NK-92 (cell line): ENCODE results near the gene TSPAN9.

Source experiments
- DNase-seq: peaks from one replicate; lab custom pipeline; 2025; ENCODE audit not compliant: unreplicated experiment; lab: John Stamatoyannopoulos, UW

Gene TSPAN9

DNA sequence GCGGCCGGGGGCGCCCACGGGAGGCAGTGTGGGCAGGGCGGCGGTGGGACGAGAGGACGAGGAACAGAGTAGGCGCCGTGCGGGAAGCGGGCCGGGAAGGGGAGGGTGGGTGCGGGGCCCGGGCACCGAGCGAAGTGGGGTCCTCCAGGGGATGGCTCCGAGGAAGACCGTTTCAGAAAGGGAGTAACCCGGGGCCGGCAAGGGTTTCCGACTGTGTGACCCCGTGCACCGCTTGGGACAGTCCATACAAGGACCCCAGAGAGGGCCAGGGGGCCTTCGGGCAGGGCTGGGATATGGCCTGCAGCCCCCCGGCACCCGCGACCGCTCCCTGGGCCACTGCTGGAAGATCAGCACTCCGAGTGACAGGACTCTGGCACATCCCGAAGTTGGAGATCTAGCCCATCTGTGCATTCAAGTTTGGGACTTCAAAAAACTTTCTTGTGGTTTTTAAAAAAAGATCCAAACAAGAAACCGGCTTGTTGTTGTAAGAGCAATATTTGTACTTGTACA is 448 bp downstream of the TSPAN9 start:
- no peak for DNase-seq

DNA sequence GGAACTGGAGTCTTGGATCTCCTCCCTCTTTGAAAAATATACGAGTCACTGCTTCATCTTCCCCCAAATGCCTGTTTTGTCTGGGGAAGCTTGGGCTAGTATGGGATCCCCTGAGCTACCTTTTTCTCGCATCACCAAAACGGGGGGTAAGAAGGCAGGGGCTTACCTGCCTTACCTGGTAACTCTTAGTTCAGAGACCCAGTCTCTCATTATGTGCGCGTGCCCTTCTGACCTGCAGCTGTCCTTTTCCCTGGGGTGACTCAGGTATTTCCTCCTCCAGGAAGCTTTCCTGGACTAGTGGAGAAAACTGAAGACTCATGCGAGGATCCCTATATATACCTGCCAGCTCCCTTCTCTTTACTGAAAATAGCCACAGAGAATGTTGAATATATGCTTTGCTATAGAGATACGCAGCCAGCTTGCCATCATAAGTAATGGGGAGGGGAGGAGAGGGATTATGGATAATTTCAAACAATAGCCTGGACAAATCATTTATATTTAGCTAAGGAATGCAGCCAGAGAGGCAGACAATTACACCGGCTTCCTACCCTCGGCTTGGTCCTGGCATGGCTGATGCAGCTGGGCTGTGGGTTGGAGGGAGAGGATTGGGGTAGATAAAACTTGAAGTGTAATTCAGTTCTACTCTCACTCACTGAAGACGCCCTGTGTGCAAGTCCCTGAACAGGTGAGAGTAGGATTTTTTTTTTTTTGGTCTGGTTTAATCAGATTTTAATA is 1.1 kb downstream of the TSPAN9 start:
- no peak for DNase-seq

DNA sequence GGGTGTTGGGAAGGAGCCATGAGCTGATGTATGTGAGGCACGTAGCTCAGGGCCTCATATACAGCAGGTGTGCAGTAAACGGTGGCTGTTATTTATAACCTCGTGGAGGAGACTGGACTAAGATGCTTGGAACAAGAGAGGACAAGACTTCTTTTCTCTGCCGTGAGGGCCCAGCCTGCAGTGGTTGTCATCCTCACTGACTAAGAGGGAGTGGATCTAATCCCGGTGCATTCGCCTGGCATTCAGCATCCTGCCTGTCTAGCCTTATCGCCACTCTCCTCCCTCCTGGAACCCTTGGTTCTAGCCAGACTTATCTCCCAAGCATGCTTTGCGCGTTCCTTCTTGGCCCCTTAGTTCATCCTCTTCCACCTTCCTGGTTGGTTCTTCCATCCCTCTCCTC is 3.9 kb downstream of the TSPAN9 start:
- no peak for DNase-seq

DNA sequence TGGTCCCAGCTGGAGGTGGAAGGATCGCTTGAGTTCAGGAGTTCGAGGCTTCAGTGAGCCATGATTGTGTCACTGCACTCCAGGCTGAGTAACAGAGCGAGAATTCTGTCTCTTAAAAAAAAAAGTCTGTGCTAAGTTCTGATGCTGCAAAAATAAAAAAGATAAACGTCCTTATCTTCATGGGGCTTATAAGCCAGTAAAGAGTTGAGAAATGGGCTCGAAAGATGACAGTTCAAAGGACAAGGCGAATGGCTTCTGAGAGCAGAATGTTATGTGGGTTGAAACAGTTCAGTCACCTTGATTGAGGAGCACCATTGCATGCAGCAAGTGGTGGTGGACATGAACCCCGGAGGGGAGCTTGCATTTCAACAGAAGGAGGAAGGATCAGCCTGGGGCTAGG is 4.7 kb downstream of the TSPAN9 start:
- no peak for DNase-seq

DNA sequence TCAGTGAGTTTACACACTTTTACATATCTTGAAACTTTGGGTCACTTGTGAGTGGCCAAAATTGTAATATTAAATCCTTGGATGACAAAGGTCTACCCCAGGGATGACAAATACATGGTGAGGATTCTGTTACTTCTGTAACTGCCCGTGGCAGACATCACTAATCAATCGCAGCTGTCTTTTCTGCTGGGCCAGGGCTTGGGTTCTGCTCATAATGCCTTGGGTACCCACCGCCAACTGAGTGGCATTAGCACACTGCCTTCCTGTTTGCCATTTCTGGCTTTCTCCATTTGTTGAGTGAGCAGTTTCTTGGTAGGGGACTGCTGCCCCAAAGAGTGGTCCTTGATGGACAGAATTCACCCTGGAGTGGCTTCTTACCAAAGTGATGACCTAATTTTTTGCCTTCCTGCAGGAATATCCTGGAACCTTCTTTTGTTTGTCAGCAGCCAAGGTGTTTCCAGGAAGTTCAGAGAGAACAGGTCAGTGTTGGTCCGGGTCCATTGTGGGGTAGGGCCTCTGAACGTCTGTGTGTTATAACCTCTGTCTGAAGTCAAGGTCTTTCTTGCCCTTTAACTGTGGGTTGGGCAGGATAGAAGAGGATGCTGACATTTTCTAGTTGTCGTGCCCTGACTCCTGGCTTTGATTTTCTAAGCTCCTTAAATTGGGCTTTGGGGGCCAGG is 6.2 kb downstream of the TSPAN9 start:
- no peak for DNase-seq

DNA sequence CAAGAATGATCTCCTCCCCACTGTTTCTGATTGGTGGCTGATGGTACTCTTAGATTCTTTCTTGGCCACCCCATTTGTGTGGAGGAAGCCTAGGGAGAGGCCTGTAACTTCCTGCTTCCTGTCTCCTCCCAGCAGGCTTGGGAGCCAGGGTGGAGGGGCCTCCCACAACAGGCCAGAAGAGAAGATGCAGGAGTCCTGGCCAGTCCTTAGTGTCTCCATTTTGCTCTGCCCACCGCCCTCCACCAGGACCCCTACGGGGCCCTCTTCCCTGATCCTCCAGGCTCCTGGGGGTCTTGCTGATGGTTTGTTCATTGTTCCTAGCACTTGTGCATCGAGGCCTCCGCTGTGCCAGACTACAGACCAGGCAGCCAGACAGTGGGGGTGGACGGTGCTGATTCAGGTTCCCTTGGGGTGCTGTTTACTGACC is 6.8 kb downstream of the TSPAN9 start:
- DNase-seq: no peak

DNA sequence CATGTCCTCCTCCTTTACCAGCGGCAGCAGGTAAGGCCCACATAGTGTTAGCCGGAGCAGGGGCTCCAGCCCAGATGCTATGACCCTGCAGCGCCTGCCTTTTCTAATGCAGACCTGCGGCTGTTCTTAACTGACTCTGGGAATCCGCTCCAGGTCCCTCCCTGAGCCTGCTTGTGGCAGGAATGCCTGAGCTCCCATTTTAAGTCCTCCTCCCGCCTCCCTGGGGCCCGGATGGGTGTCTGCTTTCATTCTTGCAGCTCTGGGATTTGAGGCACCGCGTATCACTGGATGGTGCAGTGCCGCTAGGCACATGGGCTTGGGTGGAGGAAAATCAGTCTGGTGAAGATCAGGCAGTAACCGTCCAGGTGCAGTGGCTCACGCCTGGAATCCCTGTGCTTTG is 7.6 kb downstream of the TSPAN9 start:
- no peak for DNase-seq

DNA sequence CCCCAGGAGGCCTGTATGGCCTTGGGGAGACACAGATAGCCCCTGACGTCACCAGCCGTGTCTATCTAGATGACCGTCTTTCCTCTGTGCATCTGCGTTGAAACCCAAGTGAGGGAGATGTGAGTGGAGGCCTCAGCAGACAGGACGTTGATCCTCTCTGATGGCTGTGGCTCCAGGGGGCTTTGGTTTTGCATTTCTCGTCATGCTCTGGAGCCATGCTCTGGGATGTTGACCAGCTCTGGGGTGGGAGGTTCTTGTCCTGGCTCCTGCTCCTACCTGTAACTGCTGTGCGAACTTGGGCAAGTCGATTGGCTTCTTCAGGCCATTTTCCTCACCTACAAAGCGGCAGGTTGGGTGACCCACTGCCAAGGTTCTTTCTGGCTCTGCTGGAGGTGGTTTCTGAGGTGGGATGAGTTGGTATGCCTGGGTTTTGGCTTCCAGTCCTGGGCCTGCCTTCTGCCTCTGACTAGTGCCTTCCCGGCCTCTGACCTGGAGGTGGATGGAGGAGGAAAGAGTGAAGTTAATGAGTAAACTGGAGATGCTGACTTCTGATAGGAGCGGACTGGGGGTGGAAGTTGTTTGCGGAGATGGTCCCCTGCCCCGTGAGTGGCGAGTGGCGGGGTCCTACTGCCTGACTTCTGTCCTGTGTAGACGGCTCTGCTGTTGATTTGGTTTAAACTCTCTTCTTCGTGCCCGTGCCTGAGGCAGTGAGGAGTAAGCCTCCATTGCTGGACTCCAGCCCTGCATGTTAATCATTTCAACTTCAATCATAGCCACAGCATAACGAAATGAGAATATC is 8.4 kb downstream of the TSPAN9 start:
- no peak for DNase-seq

DNA sequence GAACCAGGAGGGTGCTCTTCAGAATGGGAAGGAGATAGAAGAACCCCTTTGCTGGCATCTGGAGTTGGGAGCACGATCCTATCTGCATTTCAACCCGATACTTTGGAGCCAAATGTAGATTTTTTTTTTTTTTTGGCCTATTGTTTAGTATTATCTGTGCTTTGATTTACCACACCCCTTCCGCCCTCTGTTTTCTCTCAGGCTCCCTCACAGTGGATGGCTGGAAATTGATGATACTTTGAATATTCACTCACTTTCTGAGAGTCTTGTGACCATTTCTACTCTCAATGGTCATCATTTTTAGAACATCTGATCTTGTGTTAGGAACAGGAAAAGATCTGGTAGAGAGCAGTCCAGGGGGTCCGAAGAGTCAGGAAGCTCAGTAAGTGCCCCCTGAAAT is 9.0 kb downstream of the TSPAN9 start:
- no peak for DNase-seq

DNA sequence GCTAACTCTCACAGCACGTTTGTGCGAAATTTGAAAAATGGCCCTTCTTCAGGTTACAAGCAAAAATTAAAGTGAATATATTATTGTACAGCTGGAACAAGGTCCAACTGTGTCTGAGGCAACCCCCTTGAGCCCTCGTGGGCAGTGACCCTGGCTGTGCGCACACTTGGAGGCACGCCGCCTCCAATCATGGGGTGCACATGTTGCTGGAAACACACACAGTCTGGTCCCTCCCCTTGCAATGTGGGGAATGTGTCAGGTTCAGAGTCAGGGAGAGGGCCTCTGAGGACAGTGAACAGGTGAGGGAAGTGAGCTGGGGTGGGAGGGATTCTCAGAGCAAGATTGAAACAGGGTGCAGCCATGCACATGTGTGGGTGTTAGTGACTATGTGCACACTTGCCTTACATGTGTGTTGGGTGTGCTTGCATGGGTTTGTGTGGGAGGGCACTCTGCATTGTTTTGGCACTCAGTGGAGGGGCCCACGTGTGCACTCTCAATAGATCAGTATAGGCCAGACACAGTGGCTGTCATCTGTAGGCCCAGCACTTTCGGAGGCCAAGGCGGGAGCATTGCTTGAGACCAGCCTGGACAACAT is 9.6 kb downstream of the TSPAN9 start:
- no peak for DNase-seq

DNA sequence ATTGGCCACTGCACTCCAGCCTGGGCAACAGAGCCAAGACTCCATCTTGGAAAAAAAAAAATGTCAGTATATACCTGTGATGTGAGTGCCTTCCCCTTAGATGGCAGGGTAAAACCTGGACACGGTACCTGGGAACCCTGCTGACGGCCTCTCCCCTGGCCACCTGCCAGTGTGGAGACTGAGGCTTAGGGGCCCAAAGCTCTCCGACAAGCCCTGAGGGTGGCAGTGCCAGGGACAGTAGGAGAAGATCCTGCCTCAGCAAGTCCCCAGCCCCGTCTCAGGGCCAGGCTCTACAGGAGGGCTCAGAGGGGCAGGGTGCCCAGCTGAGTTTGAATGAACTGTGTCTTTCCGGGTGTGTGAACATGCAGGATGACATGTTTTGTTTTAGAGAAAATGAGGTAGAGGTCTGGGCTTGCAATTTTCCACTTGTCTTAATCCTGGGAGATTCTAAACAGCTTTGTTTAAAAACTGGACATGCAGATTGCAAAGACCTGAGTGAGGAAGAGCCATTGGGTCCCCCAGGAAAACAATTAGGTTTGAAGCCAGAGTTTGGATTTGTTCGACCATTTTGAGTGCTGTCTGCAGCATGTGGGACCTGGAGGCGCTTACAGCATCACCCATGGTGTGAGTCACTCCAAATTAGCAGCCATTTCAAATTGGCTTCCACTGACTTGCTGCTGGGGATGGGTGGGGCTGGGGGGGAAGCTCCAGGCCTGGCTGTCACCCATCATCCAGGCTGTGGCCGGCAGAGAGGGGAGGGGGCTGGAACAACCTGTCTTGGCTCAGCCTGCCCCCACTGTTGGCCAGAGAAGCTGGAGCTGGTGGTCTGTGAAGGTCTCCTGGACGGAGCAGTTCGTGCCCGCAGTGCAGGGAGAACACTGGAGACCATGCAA is 10.8 kb downstream of the TSPAN9 start:
- DNase-seq: no peak

DNA sequence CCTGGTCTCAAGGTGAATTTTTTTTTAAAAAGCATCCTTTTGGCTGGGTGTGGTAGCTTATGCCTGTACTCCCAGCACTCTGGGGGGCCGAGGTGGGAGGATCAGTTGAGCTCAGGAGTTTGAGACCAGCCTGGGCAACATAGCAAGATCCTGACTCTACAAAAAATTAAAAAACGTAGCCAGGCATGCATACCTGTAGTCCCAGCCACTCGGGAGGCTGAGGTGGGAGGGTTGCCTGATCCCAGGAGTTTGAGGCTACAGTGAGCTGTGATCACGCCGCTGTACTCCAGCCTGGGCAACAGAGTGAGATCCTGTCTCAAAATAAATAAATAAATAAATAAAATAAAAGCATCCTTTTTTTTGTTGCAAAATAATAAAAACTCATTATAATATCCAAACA is 12.4 kb downstream of the TSPAN9 start:
- DNase-seq: no peak

DNA sequence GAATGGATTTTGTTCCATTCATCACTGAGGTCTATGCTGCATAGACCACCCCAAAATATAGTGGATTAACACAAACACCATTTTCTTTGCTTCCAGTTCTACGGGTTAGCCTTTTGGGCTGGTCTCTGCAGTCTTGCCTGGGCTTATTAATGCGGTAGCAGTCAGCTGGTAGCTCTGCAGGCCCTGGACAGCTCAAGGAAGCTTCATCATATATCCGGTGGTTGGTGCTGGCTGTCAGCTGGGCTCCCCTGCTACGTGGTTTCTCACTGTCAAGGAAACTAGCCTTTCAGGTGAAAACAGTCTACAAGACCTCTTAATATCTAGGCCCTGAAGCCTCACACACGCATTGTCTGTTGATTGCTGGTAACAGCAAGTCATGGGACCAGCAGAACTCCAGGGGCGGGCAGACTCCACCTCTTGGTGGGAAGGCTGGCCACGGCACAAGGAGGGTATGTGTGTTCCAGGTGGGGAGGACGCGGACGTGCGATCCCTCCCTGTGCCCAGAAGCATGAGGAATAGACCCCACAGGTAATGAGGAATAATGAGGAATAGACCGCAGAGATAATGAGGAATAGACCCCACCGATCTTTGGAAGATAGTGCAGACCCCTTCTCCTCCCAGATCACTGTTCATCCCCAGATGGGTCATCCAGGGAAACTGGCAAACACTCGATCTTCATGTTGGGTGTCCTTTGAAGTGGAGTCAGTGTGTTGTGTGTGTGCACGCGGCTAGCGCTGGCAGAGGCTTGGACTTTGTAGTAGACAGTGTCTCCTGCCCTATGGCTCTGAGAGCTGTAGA is 13.3 kb downstream of the TSPAN9 start:
- DNase-seq: no peak

DNA sequence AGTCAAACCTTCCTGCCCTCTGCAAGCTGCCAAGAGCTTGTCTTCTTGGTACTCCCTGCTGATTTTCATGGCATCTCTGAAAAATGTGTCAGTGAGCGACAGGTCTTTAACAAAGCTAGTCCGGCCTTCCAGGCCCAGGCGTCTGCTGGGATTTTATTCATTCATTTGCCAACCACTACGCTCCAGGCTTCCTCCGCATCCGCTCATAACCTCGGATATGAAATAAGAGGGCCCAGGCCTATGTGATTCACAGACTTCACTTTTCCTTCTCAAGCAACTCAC is 13.8 kb downstream of the TSPAN9 start:
- no peak for DNase-seq

DNA sequence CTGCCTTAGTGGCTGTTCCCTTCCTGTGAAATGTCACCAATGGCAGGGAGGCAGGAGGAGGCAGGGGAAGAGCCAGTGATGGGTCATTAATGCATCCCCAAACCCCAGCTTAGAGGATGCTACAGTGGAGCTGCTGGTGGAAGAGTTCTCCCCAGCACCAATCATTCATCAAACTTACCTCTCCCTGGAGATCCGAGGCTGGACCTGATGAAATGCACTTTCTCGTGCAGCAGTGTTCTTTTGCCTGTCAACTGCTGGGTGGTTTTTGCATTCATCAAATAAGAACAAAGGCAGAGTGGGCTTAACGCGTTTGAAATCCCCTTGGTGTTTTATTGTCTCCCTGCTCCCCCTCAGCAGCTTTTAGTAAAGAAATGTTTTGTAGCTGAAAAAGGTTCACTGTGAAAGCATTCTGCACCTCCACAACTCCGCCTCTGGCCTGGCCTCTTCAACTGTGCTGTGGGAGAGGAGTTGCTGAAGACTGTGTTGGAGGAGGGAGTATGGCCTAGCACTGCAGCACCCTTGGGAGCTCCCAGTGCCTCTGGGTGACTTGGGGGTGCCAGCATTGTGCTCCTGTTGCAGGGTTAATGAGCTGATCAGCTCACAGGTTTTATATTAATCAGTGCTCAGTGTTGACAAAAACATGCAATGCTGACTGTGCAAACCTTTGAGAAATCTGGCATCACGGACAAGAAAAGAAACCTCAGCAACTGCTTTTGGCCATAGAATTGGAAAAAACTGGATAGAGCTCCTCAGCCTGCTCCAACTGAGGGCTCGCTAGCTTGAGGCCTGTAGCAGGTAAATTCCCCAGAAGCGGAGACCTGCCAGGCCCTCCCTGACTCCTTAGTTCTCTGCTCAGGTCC is 14.4 kb downstream of the TSPAN9 start:
- DNase-seq: no peak

DNA sequence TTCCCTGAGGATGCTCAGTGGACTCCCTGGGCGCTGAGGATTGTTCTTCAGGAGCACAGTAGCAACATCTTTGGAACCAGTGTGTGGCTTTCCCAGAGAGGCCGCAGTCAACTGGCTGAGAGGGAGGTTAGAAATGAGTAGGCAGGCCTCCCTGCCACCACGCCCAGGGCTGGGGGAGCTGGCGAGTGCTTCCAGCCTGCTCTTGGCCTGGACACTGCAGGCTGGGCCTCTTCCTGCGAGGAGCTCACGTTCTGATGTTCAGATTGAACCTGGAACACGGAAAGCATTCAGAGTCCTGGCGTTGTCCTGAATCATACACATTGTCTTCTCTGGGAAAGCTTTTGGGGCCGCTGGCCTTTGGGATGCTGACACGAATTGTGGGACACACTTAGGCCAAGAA is 15.6 kb downstream of the TSPAN9 start:
- DNase-seq: no peak

DNA sequence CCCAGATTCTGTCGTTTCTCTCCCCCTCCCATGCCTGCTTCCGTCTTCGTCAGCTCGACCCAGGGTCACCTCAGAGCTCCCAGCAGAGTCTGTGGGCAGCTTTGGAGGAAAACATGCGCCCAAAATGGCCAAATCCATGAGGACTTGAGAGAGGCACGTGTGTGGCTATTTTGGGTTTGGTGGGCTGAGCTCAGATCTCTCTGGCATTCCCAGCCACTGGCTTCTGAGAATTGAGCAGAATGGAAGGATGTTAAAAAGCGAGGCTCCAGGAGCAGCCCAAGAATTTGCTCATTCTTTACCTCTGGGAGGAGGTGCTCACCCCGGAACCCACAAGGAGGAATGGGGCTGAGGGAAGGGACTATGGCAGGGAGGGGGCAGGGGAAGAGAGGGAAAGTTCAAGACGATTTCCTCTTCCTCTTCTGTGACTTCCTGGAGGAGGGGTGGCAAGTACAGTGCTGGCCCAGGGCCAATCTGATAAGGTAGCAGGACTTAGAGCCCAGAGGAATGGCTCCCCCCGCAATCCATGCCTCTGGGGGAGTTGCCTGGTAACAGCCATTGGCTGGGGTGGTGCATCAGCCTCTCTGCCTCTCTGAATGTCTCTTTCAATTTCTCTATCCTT is 20.1 kb downstream of the TSPAN9 start:
- DNase-seq: no peak

DNA sequence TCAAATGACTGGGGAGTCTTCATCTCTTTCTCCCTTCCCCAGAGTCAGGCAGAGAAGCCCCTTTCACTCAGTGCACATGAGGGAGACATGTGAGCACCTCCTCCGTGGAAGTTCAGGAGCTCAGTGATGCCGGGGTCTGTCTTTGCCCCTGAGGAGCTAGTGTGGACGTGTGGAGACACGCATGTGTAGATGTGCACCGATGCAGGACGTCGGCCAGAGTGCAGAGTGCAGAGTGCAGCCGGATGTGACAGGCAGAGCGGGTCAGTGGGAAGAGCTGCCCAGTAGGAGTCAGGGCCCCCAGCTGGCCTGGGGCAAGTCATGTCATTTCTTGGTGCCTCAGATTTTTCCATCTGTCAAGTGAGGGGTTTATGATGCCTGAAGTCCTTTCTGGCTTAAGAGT is 20.7 kb downstream of the TSPAN9 start:
- no peak for DNase-seq

DNA sequence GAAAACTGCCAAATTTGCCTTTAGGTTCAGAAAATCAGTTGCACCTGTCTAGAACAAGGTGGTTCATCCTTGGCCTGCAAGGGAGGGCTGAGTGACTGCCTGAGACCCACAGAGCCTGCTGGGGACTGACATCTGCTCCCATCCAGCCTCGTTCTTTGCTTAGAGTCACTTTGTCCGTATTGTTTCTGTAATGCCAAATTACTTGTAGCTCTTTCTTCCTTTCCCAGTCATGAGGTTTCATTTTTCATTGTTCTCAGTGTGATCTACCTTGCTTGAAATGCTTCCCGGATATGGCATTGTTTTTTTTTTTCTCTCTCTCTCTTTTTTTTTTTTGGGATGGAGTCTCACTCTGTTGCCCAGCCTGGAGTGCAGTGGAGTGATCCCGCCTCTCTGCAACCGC is 21.3 kb downstream of the TSPAN9 start:
- DNase-seq: no peak
